ENCODE results near the gene TMEM108.

Gene TMEM108

GRCh38 chr3:133394561-133395311 lies 356.5 kb downstream of the TMEM108 start:
- no peak for DNase-seq

GRCh38 chr3:133396906-133397305 lies 358.7 kb downstream of the TMEM108 start:
- DNase-seq, result no peak

- DNase-seq, result no peak
Measured at GRCh38 chr3:133400006-133400515, 361.9 kb downstream of the TMEM108 start, which contains the start of gene BFSP2. Gene BFSP2 (plus strand): TSS chr3:133400056. CDS start chr3:133400084, 28 bp downstream.

- DNase-seq, result no peak
Measured at GRCh38 chr3:133401374-133402135, 363.4 kb downstream of the TMEM108 start.

- DNase-seq, result no peak
Measured at GRCh38 chr3:133404920-133405319, 366.7 kb downstream of the TMEM108 start.

GRCh38 chr3:133408366-133408765 lies 370.2 kb downstream of the TMEM108 start:
- DNase-seq, result no peak

- DNase-seq, result no peak
Measured at GRCh38 chr3:133408961-133409360, 370.8 kb downstream of the TMEM108 start.

- no peak for DNase-seq
Measured at GRCh38 chr3:133410191-133410892, 372.2 kb downstream of the TMEM108 start.

- no peak for DNase-seq
Measured at GRCh38 chr3:133412183-133413132, 374.3 kb downstream of the TMEM108 start.

GRCh38 chr3:133413161-133414020 lies 375.2 kb downstream of the TMEM108 start:
- no peak for DNase-seq

GRCh38 chr3:133414021-133414392 lies 375.8 kb downstream of the TMEM108 start:
- no peak for DNase-seq

- no peak for DNase-seq
Measured at GRCh38 chr3:133418361-133418760, 380.2 kb downstream of the TMEM108 start.

- DNase-seq, result no peak
Measured at GRCh38 chr3:133419151-133419909, 381.1 kb downstream of the TMEM108 start.

- DNase-seq, result no peak
Measured at GRCh38 chr3:133424937-133425869, 387.0 kb downstream of the TMEM108 start.

- DNase-seq, result no peak
Measured at GRCh38 chr3:133425898-133426297, 387.7 kb downstream of the TMEM108 start.

GRCh38 chr3:133426721-133427120 lies 388.5 kb downstream of the TMEM108 start:
- DNase-seq, result no peak

- DNase-seq, result no peak
Measured at GRCh38 chr3:133428552-133428951, 390.4 kb downstream of the TMEM108 start.

GRCh38 chr3:133429063-133429462 lies 390.9 kb downstream of the TMEM108 start:
- no peak for DNase-seq

- DNase-seq, result no peak
Measured at GRCh38 chr3:133439563-133439962, 401.4 kb downstream of the TMEM108 start.

Data from NCI-H187 (cell line).